Osteoblast (primary cell): ENCODE data around the gene POU6F2. TPM values are rescaled to one million over a fixed set of nuclear protein-coding genes. Genes with fewer than 3 reads are reported as not detected.
"Not testable (repeated sequence)": the region's sequence is repeated elsewhere in the genome, so short reads cannot be mapped to it uniquely, and the experiment has no call there.

Source experiments
- DNase-seq: peaks from one replicate; pipeline ENCODE4 v3.0.0; 2011; ENCODE audit warnings: low spot score, mixed read lengths; ENCODE audit not compliant: insufficient read length; ENCODE audit errors: missing footprints
- H2AFZ ChIP-seq: 2 replicates; pipeline ENCODE4 v1.6.0; 2011; ENCODE audit warnings: mild to moderate bottlenecking, low read length
- H3K27ac ChIP-seq: 2 replicates; pipeline ENCODE4 v1.5.1; 2011; ENCODE audit warnings: mild to moderate bottlenecking, low read depth, low read length, moderate library complexity
- H3K27me3 ChIP-seq: 2 replicates; pipeline ENCODE4 v1.6.0; 2012; ENCODE audit warnings: mild to moderate bottlenecking, control low read depth, inconsistent platforms, low read length, moderate library complexity; ENCODE audit not compliant: insufficient read depth
- H3K36me3 ChIP-seq: 2 replicates; pipeline ENCODE4 v1.5.1; 2011; ENCODE audit warnings: mild to moderate bottlenecking, low read length, control low read depth, moderate library complexity; ENCODE audit not compliant: insufficient read depth
- H3K4me1 ChIP-seq: 2 replicates; pipeline ENCODE4 v1.5.1; 2011; ENCODE audit warnings: mild to moderate bottlenecking, low read length, control low read depth, moderate library complexity; ENCODE audit not compliant: insufficient read depth
- H3K4me2 ChIP-seq: 2 replicates; pipeline ENCODE4 v1.6.0; 2011; ENCODE audit warnings: mild to moderate bottlenecking, low read length; ENCODE audit not compliant: insufficient read depth
- H3K4me3 ChIP-seq: fragments of 200-600 bp; sonication (generic); 3 replicates; pipeline ENCODE4 v1.5.1; 2012; ENCODE audit warnings: mild to moderate bottlenecking, low read length, inconsistent platforms; ENCODE audit not compliant: insufficient read depth
- H3K79me2 ChIP-seq: 2 replicates; pipeline ENCODE4 v1.6.0; 2012; ENCODE audit warnings: mild to moderate bottlenecking, low read length, control low read depth, inconsistent platforms; ENCODE audit not compliant: insufficient read depth
- H3K9me3 ChIP-seq: 2 replicates; pipeline ENCODE4 v1.5.1; 2011; ENCODE audit warnings: low read depth, low read length, control low read depth
- H4K20me1 ChIP-seq: 2 replicates; pipeline ENCODE4 v1.6.0; 2012; ENCODE audit warnings: mild to moderate bottlenecking, low read length, control low read depth; ENCODE audit not compliant: insufficient read depth
- CTCF ChIP-seq: IDR thresholded peaks from 2 replicates; pipeline ENCODE4 v1.5.1; 2011; ENCODE audit warnings: mild to moderate bottlenecking, low read depth, low read length, moderate library complexity; ENCODE audit errors: extremely low read depth
- total RNA-seq: library from RNA; depleted of rRNA; stranded (reverse); fragments of >200 nt; gene quantifications from 2 replicates; pipeline ENCODE4 v1.2.3, GENCODE V29; 2012

Gene POU6F2
- total RNA-seq, 1 donor = not detected

GRCh38 chr7:39372383-39372782 lies 394.7 kb downstream of the POU6F2 start:
- H3K36me3 ChIP-seq = no peaks in the 10 kb centered on the region
- H3K4me2 ChIP-seq = no peak overlapping the region
- H2AFZ ChIP-seq = no peak overlapping the region
- no peaks in the 10 kb centered on the region for H3K4me1 ChIP-seq
- no peaks in the 10 kb centered on the region for H3K9me3 ChIP-seq
- no peak overlapping the region for H3K4me3 ChIP-seq
- H4K20me1 ChIP-seq = no peaks in the 10 kb centered on the region
- no peak for TF ChIP-seq CTCF
- no peaks in the 10 kb centered on the region for H3K79me2 ChIP-seq
- DNase-seq = no peak
- no peaks in the 10 kb centered on the region for H3K27me3 ChIP-seq
- no peak overlapping the region for H3K27ac ChIP-seq

- H3K4me3 ChIP-seq = no peak overlapping the region
Observed at GRCh38 chr7:39374436-39375040, 396.8 kb downstream of the POU6F2 start.

GRCh38 chr7:39375047-39375873 lies 397.6 kb downstream of the POU6F2 start:
- Histone ChIP-seq H3K79me2 (no peaks in the 10 kb centered on the region), H3K9me3 (no peaks in the 10 kb centered on the region), H4K20me1 (no peaks in the 10 kb centered on the region), H3K27ac (no peak overlapping the region), H3K4me1 (no peaks in the 10 kb centered on the region), H2AFZ (no peak overlapping the region), H3K36me3 (no peaks in the 10 kb centered on the region), H3K4me2 (no peak overlapping the region), H3K4me3 (no peak overlapping the region), H3K27me3 (no peaks in the 10 kb centered on the region)
- TF ChIP-seq CTCF = no peak
- DNase-seq = no peak

More at GRCh38 chr7:39374436-39375040, 396.8 kb downstream of the POU6F2 start:
- no peaks in the 10 kb centered on the region for H3K4me1 ChIP-seq
- no peak overlapping the region for H3K4me2 ChIP-seq
- DNase-seq = no peak
- no peak overlapping the region for H2AFZ ChIP-seq
- no peaks in the 10 kb centered on the region for H3K27me3 ChIP-seq
- no peak for TF ChIP-seq CTCF
- H3K36me3 ChIP-seq = no peaks in the 10 kb centered on the region
- H3K27ac ChIP-seq = no peak overlapping the region
- H3K79me2 ChIP-seq = no peaks in the 10 kb centered on the region
- H3K9me3 ChIP-seq = no peaks in the 10 kb centered on the region
- H4K20me1 ChIP-seq = no peaks in the 10 kb centered on the region

- H3K36me3 ChIP-seq = no peaks in the 10 kb centered on the region
Observed at GRCh38 chr7:39375874-39376190, 398.1 kb downstream of the POU6F2 start.

GRCh38 chr7:39376881-39377280 lies 399.2 kb downstream of the POU6F2 start:
- DNase-seq, H2AFZ ChIP-seq, H4K20me1 ChIP-seq, H3K36me3 ChIP-seq, H3K27me3 ChIP-seq, H3K4me2 ChIP-seq, H3K79me2 ChIP-seq, H3K4me3 ChIP-seq, H3K27ac ChIP-seq, H3K9me3 ChIP-seq, H3K4me1 ChIP-seq: not testable (repeated sequence)

More at GRCh38 chr7:39375874-39376190, 398.1 kb downstream of the POU6F2 start:
- H3K4me1 ChIP-seq = no peaks in the 10 kb centered on the region
- H3K4me3 ChIP-seq = no peak overlapping the region
- H3K9me3 ChIP-seq = no peaks in the 10 kb centered on the region
- TF ChIP-seq CTCF = no peak
- H4K20me1 ChIP-seq = no peaks in the 10 kb centered on the region
- H3K4me2 ChIP-seq = no peak overlapping the region
- no peaks in the 10 kb centered on the region for H3K27me3 ChIP-seq
- H2AFZ ChIP-seq = no peak overlapping the region
- DNase-seq = no peak
- H3K79me2 ChIP-seq = no peaks in the 10 kb centered on the region
- H3K27ac ChIP-seq = no peak overlapping the region
